ENCODE measurements around the gene ARMC6.

GRCh38 chr19:19059837-19060611, 26.6 kb downstream of the ARMC6 start:
- TF ChIP-seq, protein P1, sequence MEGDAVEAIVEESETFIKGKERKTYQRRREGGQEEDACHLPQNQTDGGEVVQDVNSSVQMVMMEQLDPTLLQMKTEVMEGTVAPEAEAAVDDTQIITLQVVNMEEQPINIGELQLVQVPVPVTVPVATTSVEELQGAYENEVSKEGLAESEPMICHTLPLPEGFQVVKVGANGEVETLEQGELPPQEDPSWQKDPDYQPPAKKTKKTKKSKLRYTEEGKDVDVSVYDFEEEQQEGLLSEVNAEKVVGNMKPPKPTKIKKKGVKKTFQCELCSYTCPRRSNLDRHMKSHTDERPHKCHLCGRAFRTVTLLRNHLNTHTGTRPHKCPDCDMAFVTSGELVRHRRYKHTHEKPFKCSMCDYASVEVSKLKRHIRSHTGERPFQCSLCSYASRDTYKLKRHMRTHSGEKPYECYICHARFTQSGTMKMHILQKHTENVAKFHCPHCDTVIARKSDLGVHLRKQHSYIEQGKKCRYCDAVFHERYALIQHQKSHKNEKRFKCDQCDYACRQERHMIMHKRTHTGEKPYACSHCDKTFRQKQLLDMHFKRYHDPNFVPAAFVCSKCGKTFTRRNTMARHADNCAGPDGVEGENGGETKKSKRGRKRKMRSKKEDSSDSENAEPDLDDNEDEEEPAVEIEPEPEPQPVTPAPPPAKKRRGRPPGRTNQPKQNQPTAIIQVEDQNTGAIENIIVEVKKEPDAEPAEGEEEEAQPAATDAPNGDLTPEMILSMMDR (conservative IDR thresholded peaks at IDR 0.05) = no peak
- TF ChIP-seq ZFX (IDR thresholded peaks at IDR 0.05) = no peak

All from C4-2B (cell line).